ENCODE data around the gene NOL4L.

NOL4L gene

DNA sequence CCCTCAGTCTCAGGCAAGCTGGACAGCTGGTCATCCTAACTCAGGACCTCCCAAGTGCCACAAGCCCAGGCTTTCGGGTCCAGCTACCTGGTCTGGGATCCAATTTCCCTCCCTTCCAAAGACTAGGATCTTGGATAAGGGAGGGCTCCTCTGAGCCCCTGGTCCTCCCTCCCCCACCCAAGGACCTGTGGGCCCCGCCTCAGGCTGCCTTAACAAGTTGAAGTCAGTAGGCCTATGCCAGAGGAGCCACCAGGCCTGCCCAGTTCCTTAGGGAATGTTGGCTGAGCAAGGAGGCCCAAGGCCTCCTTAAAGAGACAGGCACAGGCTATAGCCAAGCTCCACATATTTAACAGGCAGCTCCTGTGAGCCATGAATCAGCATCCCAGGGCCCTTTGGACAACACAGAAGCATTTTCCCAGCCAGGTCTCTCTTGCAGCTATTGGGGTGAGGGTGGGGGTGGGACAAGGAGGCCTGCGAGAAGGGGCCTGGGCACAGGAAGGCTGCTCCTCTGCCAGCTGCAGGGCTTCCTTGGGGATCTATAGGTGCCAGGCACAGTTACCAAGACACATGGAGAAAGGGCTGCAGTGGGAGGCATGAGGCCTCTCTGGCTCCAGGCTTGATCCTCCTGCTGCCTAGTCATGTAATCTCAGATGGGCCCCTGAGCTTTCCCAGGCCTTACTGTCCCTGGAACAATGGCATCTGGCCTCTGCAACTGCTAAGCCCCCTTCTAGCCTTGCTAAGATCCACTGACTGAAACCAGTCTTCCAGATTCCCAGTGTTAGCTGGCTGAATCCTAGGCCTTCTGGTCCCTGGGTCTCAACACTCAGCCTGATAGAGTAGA lies 27.4 kb upstream of the NOL4L start:
- Histone ChIP-seq H3K36me3 (ENCODE audit: control insufficient read depth, insufficient read depth, low read length) (no peaks in the 10 kb centered on the region), H3K4me3 (ENCODE audit: low read depth, low read length) (no peak overlapping the region), H3K9me3 (ENCODE audit: control insufficient read depth, insufficient read depth, low read length) (no peaks in the 10 kb centered on the region), H3K4me1 (ENCODE audit: control insufficient read depth, insufficient read depth, low read length) (0 out of 2 replicates have a peak, but pooled peaks cover 3% of the 10 kb centered on the region), H3K9ac (ENCODE audit: low read depth, low read length) (no peak overlapping the region), H3K27ac (ENCODE audit: low read depth, low read length) (no peak overlapping the region), H3K27me3 (ENCODE audit: control insufficient read depth, insufficient read depth, low read length) (no peaks in the 10 kb centered on the region)

DNA sequence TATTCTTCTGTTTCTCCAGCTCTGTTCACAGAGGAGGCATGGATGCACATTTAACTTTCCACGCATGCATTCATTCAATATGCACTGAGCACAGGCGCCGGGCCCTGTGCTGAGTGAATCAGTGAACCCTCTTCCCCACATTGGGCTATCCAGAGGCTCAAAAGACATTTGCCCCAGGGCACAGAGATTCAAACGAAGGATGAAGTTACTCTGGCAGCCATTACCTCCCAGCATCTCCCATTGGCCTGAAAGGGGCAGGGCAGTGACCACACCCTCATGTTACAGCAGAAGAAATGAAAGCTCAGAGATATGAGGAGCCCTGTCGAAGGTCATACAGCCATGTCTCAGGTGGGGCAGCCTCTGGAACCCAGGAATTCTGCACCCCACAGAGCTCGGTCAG lies 26.7 kb upstream of the NOL4L start:
- Histone ChIP-seq H3K27ac (ENCODE audit: low read depth, low read length) (no peak overlapping the region), H3K27me3 (ENCODE audit: control insufficient read depth, insufficient read depth, low read length) (0 out of 2 replicates have a peak, but pooled peaks cover 2% of the 10 kb centered on the region), H3K9ac (ENCODE audit: low read depth, low read length) (no peak overlapping the region), H3K9me3 (ENCODE audit: control insufficient read depth, insufficient read depth, low read length) (no peaks in the 10 kb centered on the region), H3K4me1 (ENCODE audit: control insufficient read depth, insufficient read depth, low read length) (0 out of 2 replicates have a peak, but pooled peaks cover 3% of the 10 kb centered on the region), H3K4me3 (ENCODE audit: low read depth, low read length) (no peak overlapping the region), H3K36me3 (ENCODE audit: control insufficient read depth, insufficient read depth, low read length) (no peaks in the 10 kb centered on the region)

DNA sequence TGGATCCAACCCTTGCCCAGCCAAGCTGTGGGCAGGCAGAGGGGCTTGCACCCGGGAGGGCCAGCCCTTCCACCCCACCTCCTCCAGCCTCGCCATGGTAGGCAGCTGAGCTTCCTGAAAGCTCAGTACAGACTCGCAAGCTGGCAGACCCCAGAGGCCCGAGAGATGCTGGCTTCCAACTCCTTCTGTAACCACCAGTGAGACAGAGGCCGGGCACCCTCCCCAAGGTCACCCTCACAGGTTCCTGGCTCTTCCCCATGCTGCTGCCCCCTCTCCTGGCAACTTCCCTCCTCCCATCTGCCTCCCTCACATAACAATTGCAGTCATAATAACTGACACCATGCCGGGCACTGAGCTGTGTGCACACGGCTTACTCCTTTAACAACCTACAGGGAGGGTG lies 26.2 kb upstream of the NOL4L start:
- H3K9ac ChIP-seq (ENCODE audit: low read depth, low read length), result no peak overlapping the region
- H3K27me3 ChIP-seq (ENCODE audit: control insufficient read depth, insufficient read depth, low read length), result peaks cover 7% of the 10 kb centered on the region; the same call in 1 of the 2 replicates
- 0 out of 2 replicates have a peak, but pooled peaks cover 3% of the 10 kb centered on the region for H3K4me1 ChIP-seq (ENCODE audit: control insufficient read depth, insufficient read depth, low read length)
- H3K27ac ChIP-seq (ENCODE audit: low read depth, low read length), result no peak overlapping the region
- no peak overlapping the region for H3K4me3 ChIP-seq (ENCODE audit: low read depth, low read length)
- H3K9me3 ChIP-seq (ENCODE audit: control insufficient read depth, insufficient read depth, low read length), result no peaks in the 10 kb centered on the region
- no peaks in the 10 kb centered on the region for H3K36me3 ChIP-seq (ENCODE audit: control insufficient read depth, insufficient read depth, low read length)

DNA sequence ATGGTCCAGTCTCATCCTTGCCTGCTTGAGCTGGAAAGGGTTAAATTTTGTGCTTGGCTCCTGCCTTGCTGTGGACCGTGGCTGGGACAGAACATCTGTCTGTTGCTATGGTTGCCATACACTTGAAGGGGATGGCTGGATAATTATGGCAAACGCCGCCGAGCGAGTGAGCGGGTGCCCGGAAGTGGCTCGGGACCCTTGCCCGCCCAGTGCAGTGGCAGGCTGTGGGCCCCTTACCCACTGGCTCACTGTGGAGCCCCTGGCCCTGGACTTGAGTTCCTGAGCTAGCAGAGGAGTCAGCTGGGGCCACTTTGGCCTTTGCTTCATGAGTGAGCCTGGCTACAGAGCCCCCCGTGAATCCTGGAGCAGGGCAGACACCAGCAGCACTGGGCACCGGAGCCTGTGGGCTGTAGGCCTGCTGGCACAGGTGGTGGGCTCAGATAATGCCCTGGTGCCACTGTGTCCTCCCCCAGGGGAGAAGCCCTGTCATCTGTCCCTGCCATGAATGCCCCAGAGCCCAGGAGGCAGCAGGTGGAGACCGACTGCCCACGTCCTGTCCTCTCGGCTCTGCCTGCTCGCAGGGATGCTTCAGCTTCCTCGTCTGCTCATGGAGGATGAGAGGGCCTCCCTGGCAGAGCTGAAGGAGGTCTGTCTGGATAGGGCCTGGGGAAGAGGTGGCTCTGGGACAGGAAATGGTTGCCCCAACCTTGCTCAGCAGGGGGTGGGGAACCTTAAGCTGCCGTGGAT lies 25.5 kb upstream of the NOL4L start:
- no peaks in the 10 kb centered on the region for H3K36me3 ChIP-seq (ENCODE audit: control insufficient read depth, insufficient read depth, low read length)
- no peaks in the 10 kb centered on the region for H3K9me3 ChIP-seq (ENCODE audit: control insufficient read depth, insufficient read depth, low read length)
- H3K4me1 ChIP-seq (ENCODE audit: control insufficient read depth, insufficient read depth, low read length), result peaks cover 7% of the 10 kb centered on the region; the same call in 1 of the 2 replicates
- H3K27ac ChIP-seq (ENCODE audit: low read depth, low read length), result no peak overlapping the region
- no peak overlapping the region for H3K9ac ChIP-seq (ENCODE audit: low read depth, low read length)
- H3K4me3 ChIP-seq (ENCODE audit: low read depth, low read length), result no peak overlapping the region
- H3K27me3 ChIP-seq (ENCODE audit: control insufficient read depth, insufficient read depth, low read length), result peaks cover 13% of the 10 kb centered on the region

GRCh38 chr20:32609993-32610392 lies 24.9 kb upstream of the NOL4L start:
- Histone ChIP-seq H3K9me3 (ENCODE audit: control insufficient read depth, insufficient read depth, low read length) (no peaks in the 10 kb centered on the region), H3K4me3 (ENCODE audit: low read depth, low read length) (no peak overlapping the region), H3K27ac (ENCODE audit: low read depth, low read length) (no peak overlapping the region), H3K4me1 (ENCODE audit: control insufficient read depth, insufficient read depth, low read length) (peaks cover 13% of the 10 kb centered on the region; the same call in 1 of the 2 replicates), H3K27me3 (ENCODE audit: control insufficient read depth, insufficient read depth, low read length) (peaks cover 13% of the 10 kb centered on the region), H3K9ac (ENCODE audit: low read depth, low read length) (no peak overlapping the region), H3K36me3 (ENCODE audit: control insufficient read depth, insufficient read depth, low read length) (no peaks in the 10 kb centered on the region)

- H3K4me1 ChIP-seq (ENCODE audit: control insufficient read depth, insufficient read depth, low read length), result peaks cover 13% of the 10 kb centered on the region; the same call in 1 of the 2 replicates
- H3K9ac ChIP-seq (ENCODE audit: low read depth, low read length), result no peak overlapping the region
- H3K27me3 ChIP-seq (ENCODE audit: control insufficient read depth, insufficient read depth, low read length), result peaks cover 13% of the 10 kb centered on the region
Measured at GRCh38 chr20:32609111-32609773, 24.1 kb upstream of the NOL4L start.

GRCh38 chr20:32608664-32609015 lies 23.5 kb upstream of the NOL4L start:
- Histone ChIP-seq H3K4me1 (ENCODE audit: control insufficient read depth, insufficient read depth, low read length) (peaks cover 13% of the 10 kb centered on the region; the same call in 1 of the 2 replicates), H3K27ac (ENCODE audit: low read depth, low read length) (no peak overlapping the region), H3K9me3 (ENCODE audit: control insufficient read depth, insufficient read depth, low read length) (no peaks in the 10 kb centered on the region), H3K27me3 (ENCODE audit: control insufficient read depth, insufficient read depth, low read length) (peaks cover 13% of the 10 kb centered on the region), H3K4me3 (ENCODE audit: low read depth, low read length) (no peak overlapping the region), H3K36me3 (ENCODE audit: control insufficient read depth, insufficient read depth, low read length) (no peaks in the 10 kb centered on the region), H3K9ac (ENCODE audit: low read depth, low read length) (no peak overlapping the region)

More at GRCh38 chr20:32609111-32609773, 24.1 kb upstream of the NOL4L start:
- no peak overlapping the region for H3K27ac ChIP-seq (ENCODE audit: low read depth, low read length)
- H3K4me3 ChIP-seq (ENCODE audit: low read depth, low read length), result no peak overlapping the region
- H3K36me3 ChIP-seq (ENCODE audit: control insufficient read depth, insufficient read depth, low read length), result no peaks in the 10 kb centered on the region
- no peaks in the 10 kb centered on the region for H3K9me3 ChIP-seq (ENCODE audit: control insufficient read depth, insufficient read depth, low read length)

DNA sequence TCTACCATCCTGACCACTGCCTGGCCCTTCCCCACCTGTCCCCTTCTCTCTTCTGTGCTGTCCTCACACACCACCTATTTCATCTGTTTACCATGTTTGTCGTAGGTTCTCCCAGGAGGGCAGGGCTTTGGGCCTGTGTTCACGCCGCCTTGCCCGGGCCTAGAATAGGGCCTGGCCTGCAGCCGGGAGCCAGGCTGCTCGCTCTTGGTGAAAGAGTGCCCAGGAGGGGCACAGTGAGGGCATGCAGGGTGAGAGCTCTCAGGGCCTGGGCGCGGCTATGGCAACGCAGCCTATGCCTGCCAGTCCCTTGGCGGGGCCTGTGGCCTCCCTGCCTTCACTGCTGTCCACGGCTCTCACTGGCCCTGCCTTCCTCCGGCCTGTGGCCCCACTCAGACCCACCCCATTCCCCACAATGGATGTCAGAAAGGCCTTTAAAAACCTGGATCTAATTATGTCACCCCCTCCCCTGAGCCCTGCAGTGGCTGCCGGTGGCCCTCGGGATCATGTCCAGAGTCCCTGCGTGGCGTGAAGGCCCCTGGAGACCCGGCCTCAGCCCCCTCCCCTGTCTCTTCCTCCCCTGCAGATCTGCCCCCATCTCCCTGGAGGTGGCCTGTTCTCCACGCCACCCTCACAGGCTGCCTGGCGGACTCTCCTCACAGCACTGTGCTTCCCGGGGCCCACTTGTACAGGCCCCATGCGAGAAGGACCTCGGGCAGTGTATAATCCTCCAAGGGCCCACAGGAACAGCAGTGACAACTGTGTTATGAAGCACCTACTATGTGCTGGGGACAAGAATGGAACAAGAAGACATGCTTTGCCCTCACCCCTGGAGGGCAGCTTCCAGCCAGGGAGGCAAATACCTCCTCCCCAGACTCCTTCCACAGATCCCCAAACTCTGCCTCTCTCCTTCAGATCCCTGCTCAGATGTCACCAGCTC lies 22.9 kb upstream of the NOL4L start:
- Histone ChIP-seq H3K9me3 (ENCODE audit: control insufficient read depth, insufficient read depth, low read length) (no peaks in the 10 kb centered on the region), H3K4me3 (ENCODE audit: low read depth, low read length) (no peak overlapping the region), H3K4me1 (ENCODE audit: control insufficient read depth, insufficient read depth, low read length) (peaks cover 13% of the 10 kb centered on the region; the same call in 1 of the 2 replicates), H3K27me3 (ENCODE audit: control insufficient read depth, insufficient read depth, low read length) (peaks cover 13% of the 10 kb centered on the region), H3K9ac (ENCODE audit: low read depth, low read length) (no peak overlapping the region), H3K27ac (ENCODE audit: low read depth, low read length) (no peak overlapping the region), H3K36me3 (ENCODE audit: control insufficient read depth, insufficient read depth, low read length) (no peaks in the 10 kb centered on the region)

GRCh38 chr20:32607324-32607723 lies 22.2 kb upstream of the NOL4L start:
- no peaks in the 10 kb centered on the region for H3K9me3 ChIP-seq (ENCODE audit: control insufficient read depth, insufficient read depth, low read length)
- no peak overlapping the region for H3K27ac ChIP-seq (ENCODE audit: low read depth, low read length)
- H3K9ac ChIP-seq (ENCODE audit: low read depth, low read length), result no peak overlapping the region
- H3K36me3 ChIP-seq (ENCODE audit: control insufficient read depth, insufficient read depth, low read length), result no peaks in the 10 kb centered on the region
- H3K4me1 ChIP-seq (ENCODE audit: control insufficient read depth, insufficient read depth, low read length), result peaks cover 13% of the 10 kb centered on the region; the same call in 1 of the 2 replicates
- H3K4me3 ChIP-seq (ENCODE audit: low read depth, low read length), result no peak overlapping the region
- peaks cover 13% of the 10 kb centered on the region for H3K27me3 ChIP-seq (ENCODE audit: control insufficient read depth, insufficient read depth, low read length)

DNA sequence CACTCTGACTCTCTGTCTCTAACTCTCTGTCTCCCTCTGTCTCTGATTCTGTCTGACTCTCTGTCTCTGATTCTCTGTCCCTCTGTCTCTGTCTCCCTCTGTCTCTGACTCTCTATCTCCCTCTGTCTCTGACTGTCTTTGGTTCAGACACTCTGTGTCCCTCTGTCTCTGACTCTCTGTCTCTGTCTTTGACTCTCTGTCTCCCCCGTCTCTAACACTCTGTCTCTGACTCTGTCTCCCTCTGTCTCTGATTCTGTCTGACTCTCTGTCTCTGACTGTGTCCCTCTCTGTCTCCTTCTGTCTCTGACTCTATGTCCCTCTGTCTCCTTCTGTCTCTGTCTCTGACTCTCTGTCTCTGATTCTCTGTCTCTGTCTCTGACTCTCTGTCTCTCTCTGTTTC lies 21.7 kb upstream of the NOL4L start:
- H3K4me1 ChIP-seq (ENCODE audit: control insufficient read depth, insufficient read depth, low read length), result peaks cover 13% of the 10 kb centered on the region; the same call in 1 of the 2 replicates
- no peaks in the 10 kb centered on the region for H3K36me3 ChIP-seq (ENCODE audit: control insufficient read depth, insufficient read depth, low read length)
- no peaks in the 10 kb centered on the region for H3K9me3 ChIP-seq (ENCODE audit: control insufficient read depth, insufficient read depth, low read length)
- no peak overlapping the region for H3K27ac ChIP-seq (ENCODE audit: low read depth, low read length)
- no peak overlapping the region for H3K9ac ChIP-seq (ENCODE audit: low read depth, low read length)
- H3K4me3 ChIP-seq (ENCODE audit: low read depth, low read length), result no peak overlapping the region
- peaks cover 13% of the 10 kb centered on the region for H3K27me3 ChIP-seq (ENCODE audit: control insufficient read depth, insufficient read depth, low read length)

All from HUES48 (cell line).